ENCODE measurements around the gene MIS18A. TPM values are rescaled to one million over a fixed set of nuclear protein-coding genes. Genes with fewer than 3 reads are reported as not detected.
"Not testable (repeated sequence)": the region's sequence is repeated elsewhere in the genome, so short reads cannot be mapped to it uniquely, and the experiment has no call there.

Gene MIS18A
- total and polyA plus RNA-seq, 2 experiments from 2014 or later = 6.7 to 12.6 TPM

DNA sequence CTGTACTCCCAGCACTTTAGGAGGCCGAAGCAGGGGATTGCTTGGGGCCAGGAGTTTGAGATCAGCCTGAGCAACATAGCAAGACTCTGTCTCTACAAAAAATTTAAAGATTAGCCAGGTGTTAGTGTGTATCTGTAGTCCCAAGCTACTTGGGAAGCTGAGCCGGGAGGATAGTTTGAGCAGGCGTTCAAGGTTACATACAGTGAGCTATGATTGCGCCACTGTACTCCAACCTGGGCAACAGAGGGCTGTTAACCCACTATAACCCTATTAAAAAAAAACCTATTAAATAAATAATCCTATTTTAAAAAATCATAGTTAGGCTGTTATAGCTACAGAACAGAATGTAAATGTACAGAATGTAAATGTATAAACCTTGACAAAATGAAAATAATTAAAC, 2.2 kb downstream of the MIS18A start:
- H3K4me2 ChIP-seq (ENCODE audit: unreplicated experiment) = no peak overlapping the region
- H3K79me2 ChIP-seq (ENCODE audit: insufficient read depth) = peaks cover 31% of the 10 kb centered on the region
- H3K4me3 ChIP-seq = no peak overlapping the region
- WGBS, 2 experiments (ENCODE audit: low coverage in 1 of 2, low lambda C conversion rate in 2 of 2, missing lambda C conversion rate in 2 of 2) = 82 to 88% methylated on average over 4 of the region's 4 CpGs
- H2AFZ ChIP-seq = no peak overlapping the region
- H3F3A ChIP-seq (ENCODE audit: insufficient read depth) = peaks cover 5% of the 10 kb centered on the region; the same call in 1 of the 2 replicates
- no peaks in the 10 kb centered on the region for H3K9me3 ChIP-seq (ENCODE audit: low read depth)
- H4K20me1 ChIP-seq (ENCODE audit: insufficient read depth) = no peaks in the 10 kb centered on the region
- 0 out of 2 replicates have a peak, but pooled peaks cover 6% of the 10 kb centered on the region for H3K4me1 ChIP-seq (ENCODE audit: insufficient read depth)
- TF ChIP-seq EZH2 (IDR thresholded peaks at IDR 0.05; ENCODE audit: insufficient read depth, poor library complexity, severe bottlenecking) (no peak), EZH2phosphoT487 (IDR thresholded peaks at IDR 0.05; ENCODE audit: insufficient read depth, low read depth) (no peak)
- in situ Hi-C loops (cut with MboI) = no loop called here
- no peaks in the 10 kb centered on the region; the same call in 1 of the 2 replicates for H3K36me3 ChIP-seq (ENCODE audit: low read depth)
- no peak overlapping the region for H3K27ac ChIP-seq
- H3K9me2 ChIP-seq (ENCODE audit: insufficient read depth) = no peaks in the 10 kb centered on the region
- H3K27me3 ChIP-seq (replicated peaks; ENCODE audit: insufficient read depth) = no peaks in the 10 kb centered on the region
- H3K9ac ChIP-seq = no peak overlapping the region
- no peak for DNase-seq

DNA sequence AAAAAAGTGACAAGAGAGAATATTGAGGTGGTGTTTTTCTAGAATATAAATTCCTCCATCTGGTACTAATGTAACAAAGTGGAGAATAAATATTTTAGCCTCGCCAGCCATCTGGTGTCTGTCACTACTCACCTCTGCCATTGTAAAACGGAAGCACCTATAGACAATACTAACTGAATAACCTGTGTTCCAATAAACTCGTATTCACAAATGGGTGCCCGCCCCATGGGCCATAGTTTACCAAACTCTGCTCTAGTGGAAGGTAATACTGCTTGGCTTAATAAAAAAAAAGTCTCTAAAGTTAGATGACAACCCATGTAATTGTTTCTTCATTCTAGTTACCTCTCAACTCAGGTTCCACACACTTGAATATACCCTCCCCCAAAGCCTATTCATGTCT, 8.1 kb downstream of the MIS18A start:
- Histone ChIP-seq H3K9me3 (ENCODE audit: low read depth) (no peaks in the 10 kb centered on the region), H3K4me1 (ENCODE audit: insufficient read depth) (no peaks in the 10 kb centered on the region), H3K36me3 (ENCODE audit: low read depth) (peaks cover 4% of the 10 kb centered on the region; the same call in 1 of the 2 replicates), H2AFZ (no peak overlapping the region), H3K4me3 (no peak overlapping the region), H3K9ac (no peak overlapping the region), H3K27me3 (replicated peaks; ENCODE audit: insufficient read depth) (no peaks in the 10 kb centered on the region), H3K79me2 (ENCODE audit: insufficient read depth) (peaks cover 11% of the 10 kb centered on the region), H3K9me2 (ENCODE audit: insufficient read depth) (no peaks in the 10 kb centered on the region), H3K27ac (no peak overlapping the region), H3F3A (ENCODE audit: insufficient read depth) (no peaks in the 10 kb centered on the region), H3K4me2 (ENCODE audit: unreplicated experiment) (no peak overlapping the region), H4K20me1 (ENCODE audit: insufficient read depth) (no peaks in the 10 kb centered on the region)
- WGBS, 2 experiments (ENCODE audit: low coverage in 1 of 2, low lambda C conversion rate in 2 of 2, missing lambda C conversion rate in 2 of 2) = 56 to 57% methylated on average over 4 of the region's 4 CpGs
- in situ Hi-C loops (cut with MboI) = no loop called here
- no peak for TF ChIP-seq EZH2phosphoT487 (IDR thresholded peaks at IDR 0.05; ENCODE audit: insufficient read depth, low read depth)
- TF ChIP-seq EZH2 (IDR thresholded peaks at IDR 0.05; ENCODE audit: insufficient read depth, poor library complexity, severe bottlenecking) = no peak
- DNase-seq = no peak

DNA sequence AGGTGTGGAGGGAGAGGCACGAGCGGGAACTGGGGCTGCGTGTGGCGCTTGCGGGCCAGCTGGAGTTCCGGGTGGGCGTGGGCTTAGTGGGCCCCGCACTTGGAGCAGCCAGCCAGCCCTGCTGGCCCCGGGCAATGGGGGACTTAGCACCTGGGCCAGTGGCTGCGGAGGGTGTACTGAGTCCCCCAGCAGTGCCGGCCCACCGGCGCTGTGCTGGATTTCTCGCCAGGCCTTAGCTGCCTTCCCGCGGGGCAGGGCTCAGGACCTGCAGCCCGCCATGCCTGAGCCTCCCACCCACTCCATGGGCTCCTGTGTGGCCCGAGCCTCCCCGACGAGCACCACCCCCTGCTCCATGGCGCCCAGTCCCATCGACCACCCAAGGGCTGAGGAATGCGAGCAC, 13.5 kb downstream of the MIS18A start:
- H4K20me1 ChIP-seq (ENCODE audit: insufficient read depth); H3K27me3 ChIP-seq (replicated peaks; ENCODE audit: insufficient read depth); H3K9ac ChIP-seq; H3K4me1 ChIP-seq (ENCODE audit: insufficient read depth); H3K4me3 ChIP-seq; H3K9me2 ChIP-seq (ENCODE audit: insufficient read depth); H3K79me2 ChIP-seq (ENCODE audit: insufficient read depth); H3K36me3 ChIP-seq (ENCODE audit: low read depth); H3K9me3 ChIP-seq (ENCODE audit: low read depth); H3F3A ChIP-seq (ENCODE audit: insufficient read depth); DNase-seq; H3K4me2 ChIP-seq (ENCODE audit: unreplicated experiment); H2AFZ ChIP-seq; H3K27ac ChIP-seq: not testable (repeated sequence)
- 89 to 94% methylated on average over 20 of the region's 23 CpGs for WGBS, 2 experiments (ENCODE audit: low coverage in 1 of 2, low lambda C conversion rate in 2 of 2, missing lambda C conversion rate in 2 of 2)
- in situ Hi-C loops (cut with MboI) = loop anchor here (10.0 kb wide), 1 partner anchor 491 kb away; no protein-coding TSS in a partner anchor

DNA sequence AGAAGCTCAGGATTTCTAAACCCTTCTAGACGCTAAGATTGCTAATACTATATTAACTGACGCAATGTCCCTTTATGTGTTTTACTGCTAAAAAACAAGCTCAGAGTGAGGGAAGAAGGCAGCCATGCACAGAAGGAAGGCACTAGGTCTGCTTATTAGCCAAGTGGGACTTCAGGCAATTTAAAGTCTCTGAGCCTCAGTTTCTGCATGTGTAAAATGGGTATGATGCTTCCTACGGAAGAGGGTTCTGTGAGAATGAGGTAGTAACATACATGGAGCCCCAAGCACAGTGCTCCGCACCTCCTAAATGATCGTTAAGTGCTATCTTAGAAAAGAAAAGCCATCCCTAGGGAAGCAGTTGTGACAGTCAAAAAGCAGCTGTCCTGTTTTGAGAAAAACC, 16.9 kb downstream of the MIS18A start:
- WGBS, 2 experiments (ENCODE audit: low coverage in 1 of 2, low lambda C conversion rate in 2 of 2, missing lambda C conversion rate in 2 of 2) = 95 to 96% methylated on average over 5 of the region's 5 CpGs
- Histone ChIP-seq H3K4me1 (ENCODE audit: insufficient read depth) (peaks cover 13% of the 10 kb centered on the region), H3K9me3 (ENCODE audit: low read depth) (no peaks in the 10 kb centered on the region), H3K27me3 (replicated peaks; ENCODE audit: insufficient read depth) (no peaks in the 10 kb centered on the region), H3K79me2 (ENCODE audit: insufficient read depth) (no peaks in the 10 kb centered on the region), H4K20me1 (ENCODE audit: insufficient read depth) (no peaks in the 10 kb centered on the region), H3K4me2 (ENCODE audit: unreplicated experiment) (no peak overlapping the region), H3K9me2 (ENCODE audit: insufficient read depth) (no peaks in the 10 kb centered on the region), H3K4me3 (no peak overlapping the region), H3K27ac (no peak overlapping the region), H3K36me3 (ENCODE audit: low read depth) (no peaks in the 10 kb centered on the region), H2AFZ (no peak overlapping the region), H3F3A (ENCODE audit: insufficient read depth) (peaks cover 12% of the 10 kb centered on the region), H3K9ac (no peak overlapping the region)
- TF ChIP-seq EZH2 (IDR thresholded peaks at IDR 0.05; ENCODE audit: insufficient read depth, poor library complexity, severe bottlenecking) = no peak
- no peak for TF ChIP-seq EZH2phosphoT487 (IDR thresholded peaks at IDR 0.05; ENCODE audit: insufficient read depth, low read depth)
- no peak for DNase-seq
- in situ Hi-C loops (cut with MboI) = loop anchor here (10.0 kb wide), 1 partner anchor 487 kb away; no protein-coding TSS in a partner anchor

DNA sequence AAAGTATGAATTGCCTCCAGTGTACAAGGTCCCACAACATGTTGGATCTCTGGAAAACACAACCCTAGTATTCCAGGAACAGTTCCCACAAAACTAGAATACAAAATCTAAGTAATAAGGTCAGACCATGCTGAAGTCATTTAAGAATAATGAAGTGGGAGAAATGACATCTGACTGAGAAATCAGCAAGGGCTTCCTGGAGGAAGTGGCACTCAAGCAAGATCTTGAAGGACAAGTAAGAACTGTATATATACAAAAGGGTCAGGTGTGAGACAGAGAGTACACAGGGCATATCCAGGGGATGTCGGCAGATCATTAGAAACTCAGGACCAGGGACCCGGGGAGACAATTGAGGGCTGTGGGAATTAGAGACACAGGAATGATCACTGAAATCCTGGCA, 18.7 kb downstream of the MIS18A start:
- H3K79me2 ChIP-seq (ENCODE audit: insufficient read depth) = no peaks in the 10 kb centered on the region
- H3K9me3 ChIP-seq (ENCODE audit: low read depth) = no peaks in the 10 kb centered on the region
- H3F3A ChIP-seq (ENCODE audit: insufficient read depth) = peaks cover 20% of the 10 kb centered on the region
- no peaks in the 10 kb centered on the region for H3K9me2 ChIP-seq (ENCODE audit: insufficient read depth)
- H3K4me3 ChIP-seq = no peak overlapping the region
- in situ Hi-C loops (cut with MboI) = loop anchor here (10.0 kb wide), 1 partner anchor 485 kb away; no protein-coding TSS in a partner anchor
- H3K27me3 ChIP-seq (replicated peaks; ENCODE audit: insufficient read depth) = no peaks in the 10 kb centered on the region
- no peak overlapping the region for H3K4me2 ChIP-seq (ENCODE audit: unreplicated experiment)
- H2AFZ ChIP-seq = no peak overlapping the region
- no peaks in the 10 kb centered on the region for H3K36me3 ChIP-seq (ENCODE audit: low read depth)
- H4K20me1 ChIP-seq (ENCODE audit: insufficient read depth) = no peaks in the 10 kb centered on the region
- TF ChIP-seq EZH2 (IDR thresholded peaks at IDR 0.05; ENCODE audit: insufficient read depth, poor library complexity, severe bottlenecking) = no peak
- 92 to 93% methylated on average over 2 of the region's 2 CpGs for WGBS, 2 experiments (ENCODE audit: low coverage in 1 of 2, low lambda C conversion rate in 2 of 2, missing lambda C conversion rate in 2 of 2)
- H3K27ac ChIP-seq = no peak overlapping the region
- H3K9ac ChIP-seq = no peak overlapping the region
- H3K4me1 ChIP-seq (ENCODE audit: insufficient read depth) = peaks cover 20% of the 10 kb centered on the region
- DNase-seq = no peak

DNA sequence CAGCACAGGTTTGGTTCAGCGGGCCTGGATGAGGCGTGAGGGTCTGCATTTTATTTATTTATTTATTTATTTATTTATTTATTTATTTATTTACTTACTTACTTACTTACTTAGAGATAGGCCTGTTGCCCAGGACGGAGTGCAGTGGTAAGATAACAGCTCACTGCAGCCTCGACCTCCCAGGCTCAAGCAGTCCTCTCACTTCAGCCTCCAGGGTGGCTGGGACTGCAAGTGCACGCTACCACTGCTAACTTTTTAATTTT, 20.1 kb downstream of the MIS18A start:
- H3K27me3 ChIP-seq (replicated peaks; ENCODE audit: insufficient read depth); H3K27ac ChIP-seq; H3K9me3 ChIP-seq (ENCODE audit: low read depth); DNase-seq; H3K4me2 ChIP-seq (ENCODE audit: unreplicated experiment); H3K4me3 ChIP-seq; in situ Hi-C loops (cut with MboI); H2AFZ ChIP-seq; H3K9me2 ChIP-seq (ENCODE audit: insufficient read depth); H3K79me2 ChIP-seq (ENCODE audit: insufficient read depth); H3K36me3 ChIP-seq (ENCODE audit: low read depth); H3K9ac ChIP-seq; H4K20me1 ChIP-seq (ENCODE audit: insufficient read depth): not testable (repeated sequence)
- peaks cover 22% of the 10 kb centered on the region for H3K4me1 ChIP-seq (ENCODE audit: insufficient read depth)
- 64 to 78% methylated on average over 5 of the region's 5 CpGs for WGBS, 2 experiments (ENCODE audit: low coverage in 1 of 2, low lambda C conversion rate in 2 of 2, missing lambda C conversion rate in 2 of 2)
- peaks cover 20% of the 10 kb centered on the region for H3F3A ChIP-seq (ENCODE audit: insufficient read depth)

Measured in GM23248 (cell line).